HepG2 (cell line): ENCODE measurements around the gene CPB1.

Experiments used
- ATRX ChIP-seq: sonication (generic); formaldehyde crosslinking; IDR thresholded peaks from 2 replicates; pipeline ENCODE4 v1.4.0; 2020; ENCODE audit warnings: missing genetic modification reagents, borderline replicate concordance
- BHLHE40 ChIP-seq: IDR thresholded peaks from 2 replicates; pipeline ENCODE4 v1.6.1; 2011; ENCODE audit warnings: low read length, improper control_type of control experiment
- CHD2 ChIP-seq: IDR thresholded peaks from 2 replicates; pipeline ENCODE4 v1.6.1; 2011; ENCODE audit warnings: low read depth, low read length, improper control_type of control experiment
- CTCF ChIP-seq: sonication (generic); formaldehyde crosslinking; IDR thresholded peaks from 2 replicates; pipeline ENCODE4 v1.5.0; 2020; ENCODE audit warnings: mild to moderate bottlenecking, missing genetic modification reagents, moderate library complexity
- PAX8 ChIP-seq: sonication (generic); formaldehyde crosslinking; IDR thresholded peaks from 2 replicates; pipeline ENCODE4 v1.8.0; 2022; ENCODE audit warnings: mild to moderate bottlenecking, missing genetic modification reagents, borderline replicate concordance
- POLR2A ChIP-seq, 2 experiments: IDR thresholded peaks; 2 replicates each; pipeline ENCODE4 v1.6.1; 2011; ENCODE audit warnings: low read depth in 2 of 2, low read length in 2 of 2, mild to moderate bottlenecking in 1 of 2, moderate library complexity in 1 of 2; ENCODE audit not compliant: insufficient read depth in 1 of 2
- TEAD3 ChIP-seq: optimal IDR thresholded peaks from 2 replicates; pipeline ENCODE3; 2016; ENCODE audit warnings: borderline replicate concordance
- TP53 ChIP-seq: sonication (generic); formaldehyde crosslinking; conservative IDR thresholded peaks from 2 replicates; pipeline ENCODE4 v1.4.0; 2020; ENCODE audit warnings: missing genetic modification reagents
- U2AF1 ChIP-seq: fragments of 200-400 bp; formaldehyde crosslinking; optimal IDR thresholded peaks from 2 replicates; pipeline ENCODE3; 2017; ENCODE audit warnings: mild to moderate bottlenecking, low read depth, low read length
- YEATS4 ChIP-seq: sonication (generic); formaldehyde crosslinking; IDR thresholded peaks from 2 replicates; pipeline ENCODE4 v1.4.0; 2020; ENCODE audit warnings: missing genetic modification reagents, borderline replicate concordance
- ZNF556 ChIP-seq: sonication (generic); formaldehyde crosslinking; IDR thresholded peaks from 2 replicates; pipeline ENCODE4 v1.4.0; 2020; ENCODE audit warnings: mild to moderate bottlenecking, missing genetic modification reagents, borderline replicate concordance
- ZNF672 ChIP-seq: sonication (generic); formaldehyde crosslinking; IDR thresholded peaks from 2 replicates; pipeline ENCODE4 v1.8.1; 2022; ENCODE audit warnings: missing genetic modification reagents
- ZNF746 ChIP-seq: sonication (generic); formaldehyde crosslinking; IDR thresholded peaks from 2 replicates; pipeline ENCODE4 v1.8.0; 2022; ENCODE audit warnings: mild to moderate bottlenecking, missing genetic modification reagents

- TF ChIP-seq POLR2A (IDR thresholded peaks at IDR 0.05; ENCODE audit: insufficient read depth in 1 of 2, low read depth in 2 of 2, low read length in 2 of 2): no peak
- no peak for TF ChIP-seq ZNF672 (CRISPR knock-in tag)
- TF ChIP-seq U2AF1: no peak
- TF ChIP-seq PAX8 (CRISPR knock-in tag): no peak
- no peak for TF ChIP-seq TEAD3 (CRISPR knock-in tag)
- no peak for TF ChIP-seq ZNF746 (CRISPR knock-in tag)
- TF ChIP-seq ZNF556 (CRISPR knock-in tag): no peak
- TF ChIP-seq TP53 (CRISPR knock-in tag): no peak
- TF ChIP-seq BHLHE40: no peak
- TF ChIP-seq CHD2: no peak
- no peak for TF ChIP-seq YEATS4 (CRISPR knock-in tag)
- TF ChIP-seq ATRX (CRISPR knock-in tag): no peak
- no peak for TF ChIP-seq CTCF (CRISPR knock-in tag)
Observed at GRCh38 chr3:148863297-148863696, 35.7 kb downstream of the CPB1 start.
